HepG2 (cell line): Measurements from ENCODE around the gene SHISA7. TPM values are rescaled to one million over a fixed set of nuclear protein-coding genes. Genes with fewer than 3 reads are reported as not detected.

Source experiments
- ATAC-seq: fragments of 200-7000 bp; cut with Tn5 transposase; 3 replicates; pipeline ENCODE4 v1.9.1; 2020; ENCODE audit warnings: mild to moderate bottlenecking, moderate library complexity
- BruUV-seq: library from RNA; stranded (reverse); fragments of 400-500 nt; replicated peaks from 2 replicates; lab custom pipeline; 2021; lab: Mats Ljungman, UMichigan
- CTCF ChIA-PET: fragments of 300-600 bp; formaldehyde crosslinking; extraction: SDS; loops from one replicate; lab custom pipeline; 2021; ENCODE audit warnings: low total read pairs, inconsistent platforms, low intra/inter-chr PET ratio; lab: Yijun Ruan, JAX
- POLR2A ChIA-PET: fragments of 350-600 bp; sonication (Branson Sonifier 250); formaldehyde crosslinking; loops from one replicate; lab custom pipeline; 2020; ENCODE audit warnings: antibody characterized with exemption, inconsistent platforms; lab: Yijun Ruan, JAX
- DNase-seq: peaks from one replicate; pipeline ENCODE4 v3.0.0-alpha.2; 2015; ENCODE audit warnings: low spot score
- FAIRE-seq: peaks from 3 replicates; lab custom pipeline; 2011; peaks lifted over from hg19 to GRCh38; lab: Jason Lieb, UNC
- H2AFZ ChIP-seq: one replicate; pipeline ENCODE4 v1.6.1; 2011; ENCODE audit warnings: low read length, inconsistent platforms
- H3K27ac ChIP-seq: fragments of 300-600 bp; 3 replicates; pipeline ENCODE4 v1.8.0; 2011; ENCODE audit warnings: mixed run types, mild to moderate bottlenecking, mixed read lengths, low read length, inconsistent platforms; ENCODE audit not compliant: insufficient read depth; ENCODE audit errors: extremely low read length
- H3K27me3 ChIP-seq, 2 experiments: fragments of 200-600 bp in 1 of 2; 2 replicates in 1 of 2; 3 replicates in 1 of 2; pipeline versions ENCODE4 v1.6.0 to v1.8.0; 2011; ENCODE audit warnings: low read length in 2 of 2, mild to moderate bottlenecking in 2 of 2, moderate library complexity in 2 of 2, inconsistent platforms in 1 of 2; ENCODE audit not compliant: insufficient read depth in 2 of 2, control insufficient read depth in 1 of 2
- H3K36me3 ChIP-seq, 2 experiments: fragments of 200-600 bp in 1 of 2; replicated peaks in 1 of 2; 2 replicates in 1 of 2; 3 replicates in 1 of 2; pipeline versions ENCODE4 v1.5.1 to v1.8.0; 2011; ENCODE audit warnings: low read length in 2 of 2, inconsistent platforms in 1 of 2; ENCODE audit not compliant: insufficient read depth in 2 of 2, control insufficient read depth in 1 of 2
- H3K4me1 ChIP-seq: 2 replicates; pipeline ENCODE4 v1.5.1; 2012; ENCODE audit warnings: low read length, inconsistent platforms; ENCODE audit not compliant: insufficient read depth
- H3K4me2 ChIP-seq: 2 replicates; pipeline ENCODE4 v1.6.0; 2011; ENCODE audit warnings: low read depth, low read length, inconsistent platforms
- H3K4me3 ChIP-seq, 3 experiments: fragments of 200-600 bp in 1 of 3; sonication (generic), shearing (Covaris generic) in 1 of 3; replicated peaks in 1 of 3; 2 replicates each; pipeline ENCODE4 v1.5.1; 2011 to 2016; ENCODE audit warnings: low read length in 3 of 3, inconsistent platforms in 2 of 3, low read depth in 2 of 3, mild to moderate bottlenecking in 2 of 3, control low read depth in 1 of 3, mixed read lengths in 1 of 3; ENCODE audit not compliant: insufficient read depth in 1 of 3
- H3K79me2 ChIP-seq: one replicate; pipeline ENCODE4 v1.6.1; 2011; ENCODE audit warnings: low read length, inconsistent platforms; ENCODE audit not compliant: insufficient read depth
- H3K9ac ChIP-seq: 2 replicates; pipeline ENCODE4 v1.6.0; 2011; ENCODE audit warnings: mild to moderate bottlenecking, low read depth, low read length, inconsistent platforms; ENCODE audit not compliant: insufficient read depth
- H3K9me3 ChIP-seq: 2 replicates; pipeline ENCODE4 v1.5.1; 2012; ENCODE audit warnings: mild to moderate bottlenecking, low read length
- H4K20me1 ChIP-seq: 2 replicates; pipeline ENCODE4 v1.6.0; 2011; ENCODE audit warnings: inconsistent platforms, mild to moderate bottlenecking, low read length, moderate library complexity; ENCODE audit not compliant: insufficient read depth
- AHDC1 ChIP-seq: sonication (generic); formaldehyde crosslinking; IDR thresholded peaks from 2 replicates; pipeline ENCODE4 v1.5.1; 2020; ENCODE audit warnings: mild to moderate bottlenecking, missing genetic modification reagents, borderline replicate concordance
- ATAD3A ChIP-seq: sonication (generic); formaldehyde crosslinking; IDR thresholded peaks from 2 replicates; pipeline ENCODE4 v1.4.0; 2020; ENCODE audit warnings: missing genetic modification reagents
- EZH2 ChIP-seq: conservative IDR thresholded peaks from 2 replicates; pipeline ENCODE4 v1.6.1; 2012; ENCODE audit warnings: mild to moderate bottlenecking, low read depth, low read length, moderate library complexity
- MAX ChIP-seq: IDR thresholded peaks from 2 replicates; pipeline ENCODE4 v1.6.1; 2012; ENCODE audit warnings: inconsistent platforms
- WIZ ChIP-seq: sonication (generic); formaldehyde crosslinking; IDR thresholded peaks from 2 replicates; pipeline ENCODE4 v1.5.1; 2020; ENCODE audit warnings: mild to moderate bottlenecking, missing genetic modification reagents
- ZBTB7B ChIP-seq: sonication (generic); formaldehyde crosslinking; IDR thresholded peaks from 2 replicates; pipeline ENCODE4 v1.4.0; 2020; ENCODE audit warnings: missing genetic modification reagents
- ZNF792 ChIP-seq: IDR thresholded peaks from 2 replicates; pipeline ENCODE4 v1.6.1; 2016
- WGBS: methylation state at CpG from one replicate; pipeline ENCODE4 v1.1.6; 2017; ENCODE audit warnings: low lambda C conversion rate; 5-methylcytosine and 5-hydroxymethylcytosine counted together
- in situ Hi-C: cut with HindIII; loops from 2 replicates; pipeline ENCODE4 v1.10.0; 2017; ENCODE audit warnings: low pct_unique_long_range_greater_than_20kb; ENCODE audit not compliant: extremely low pct_ligation_motif_present
- intact Hi-C: fragments of 100-400 bp; cut with micrococcal nuclease; formaldehyde crosslinking; loops from one replicate; pipeline ENCODE4 v1.10.0; 2022; ENCODE audit not compliant: unreplicated experiment
- polyA plus RNA-seq, 8 experiments: library from polyadenylated mRNA; depleted of rRNA in 3 of 8; stranded (reverse) in 7 of 8; unstranded in 1 of 8; fragments of >200 nt; fragmentation: Illumina TruSeq in 4 of 8; extraction: Trizol in 4 of 8; gene quantifications; 2 replicates each; pipeline versions ENCODE4 v1.2.1 to v1.2.3, GENCODE V29; 2011 to 2016; ENCODE audit warnings: low read depth in 4 of 8, missing spikeins in 1 of 8, mixed read lengths in 1 of 8; ENCODE audit not compliant: insufficient read depth in 1 of 8
- total RNA-seq, 5 experiments: library from RNA; depleted of rRNA; stranded (reverse); fragments of >200 nt; fragmentation: Illumina TruSeq; extraction: Trizol; gene quantifications; 2 replicates each; pipeline ENCODE4 v1.2.3, GENCODE V29; 2016; ENCODE audit warnings: low read depth in 1 of 5

The SHISA7 gene
- total and polyA plus RNA-seq, 2 of the 13 experiments (the other 11 are each of a cell fraction or from before 2014, with no cell fraction given) = not detected

GRCh38 chr19:55435020-55435419 is 8.1 kb downstream of the SHISA7 start (continued):
- TF ChIP-seq ATAD3A (CRISPR knock-in tag) (no peak), WIZ (no peak), AHDC1 (CRISPR knock-in tag) (no peak)
- TF ChIP-seq, all 625 proteins: peak for 2

DNA sequence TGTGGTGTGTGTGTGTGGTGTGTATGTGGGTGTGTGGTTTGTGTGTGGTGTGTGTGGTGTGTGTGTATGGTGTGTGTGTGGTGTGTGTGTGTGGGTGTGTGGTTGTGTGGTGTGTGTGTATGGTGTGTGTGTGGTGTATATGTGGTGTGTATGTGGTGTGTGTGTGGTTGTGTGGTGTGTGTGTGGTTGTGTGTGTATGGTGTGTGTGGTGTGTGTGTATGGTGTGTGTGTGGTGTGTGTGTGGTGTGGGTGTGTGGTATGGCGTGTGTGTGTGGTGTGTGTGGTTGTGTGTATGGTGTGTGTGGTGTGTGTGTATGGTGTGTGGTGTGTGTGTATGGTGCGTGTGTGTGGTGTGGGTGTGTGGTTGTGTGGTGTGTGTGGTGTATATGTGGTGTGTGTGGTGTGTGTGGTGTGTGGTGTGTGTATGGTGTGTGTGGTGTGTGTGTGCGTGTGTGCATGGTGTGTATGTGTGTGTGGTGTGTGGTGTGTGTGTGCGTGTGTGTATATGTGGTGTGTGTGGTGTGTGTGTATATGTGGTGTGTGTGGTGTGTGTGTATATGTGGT is 8.7 kb downstream of the SHISA7 start:
- Histone ChIP-seq H3K79me2 (no peaks in the 10 kb centered on the region), H3K27me3 (peaks cover 0 to 2% of the 10 kb centered on the region in 2 experiments; a peak in 2 of 5 replicates), H3K36me3 (no peaks in the 10 kb centered on the region), H4K20me1 (no peaks in the 10 kb centered on the region), H3K9me3 (no peaks in the 10 kb centered on the region), H2AFZ (no peak overlapping the region), H3K9ac (no peak overlapping the region), H3K27ac (no peak overlapping the region), H3K4me1 (no peaks in the 10 kb centered on the region), H3K4me3 (no peak overlapping the region), H3K4me2 (no peak overlapping the region)
- BruUV-seq = no TSS peak
- 60% methylated on average over 4 of the region's 4 CpGs for WGBS
- ATAC-seq (no peak), DNase-seq (no peak), FAIRE-seq (peak; percentile 82)
- POLR2A ChIA-PET = no interaction called here
- intact Hi-C loops (no loop called here), in situ Hi-C loops (no loop called here)
- CTCF ChIA-PET = no interaction called here
- no peak for TF ChIP-seq ZBTB7B (CRISPR knock-in tag)
- no peak for TF ChIP-seq ZNF792 (CRISPR knock-in tag)
- no peak for TF ChIP-seq EZH2
- TF ChIP-seq MAX = no peak
